RWPE2 (cell line): ENCODE data around the gene TBL1X.
"Not testable (repeated sequence)": the region's sequence is repeated elsewhere in the genome, so short reads cannot be mapped to it uniquely, and the experiment has no call there.

Source experiments
- ATAC-seq: fragments of 200-7000 bp; cut with Tn5 transposase; 3 replicates; pipeline ENCODE4 v1.9.1; 2021; ENCODE audit warnings: low read depth
- DNase-seq: peaks from one replicate; pipeline ENCODE4 v3.0.0-alpha.2; 2020; ENCODE audit warnings: low spot score
- H3K27ac ChIP-seq: fragments of 450-650 bp; 2 replicates; pipeline ENCODE4 v1.5.1; 2017; ENCODE audit warnings: mild to moderate bottlenecking; ENCODE audit not compliant: poor library complexity, severe bottlenecking
- H3K27me3 ChIP-seq: fragments of 250-450 bp; sonication (Bioruptor Pico); 2 replicates; pipeline ENCODE4 v1.5.1; 2021; ENCODE audit warnings: mild to moderate bottlenecking, moderate library complexity; ENCODE audit not compliant: insufficient read depth, poor library complexity, severe bottlenecking
- H3K36me3 ChIP-seq: fragments of 250-450 bp; sonication (Bioruptor Pico); 2 replicates; pipeline ENCODE4 v1.5.1; 2020; ENCODE audit warnings: low read depth, mild to moderate bottlenecking, moderate library complexity
- H3K4me1 ChIP-seq: fragments of 250-450 bp; sonication (Bioruptor Pico); 2 replicates; pipeline ENCODE4 v1.5.1; 2021; ENCODE audit warnings: mild to moderate bottlenecking, moderate library complexity; ENCODE audit not compliant: insufficient read depth, poor library complexity, severe bottlenecking
- H3K4me3 ChIP-seq: fragments of 250-450 bp; sonication (Bioruptor Pico); 2 replicates; pipeline ENCODE4 v1.5.1; 2021; ENCODE audit warnings: mild to moderate bottlenecking, moderate library complexity; ENCODE audit not compliant: severe bottlenecking
- H3K9me3 ChIP-seq: fragments of 250-450 bp; sonication (Bioruptor Pico); 2 replicates; pipeline ENCODE4 v1.5.1; 2021; ENCODE audit warnings: mild to moderate bottlenecking, moderate library complexity; ENCODE audit not compliant: severe bottlenecking
- CTCF ChIP-seq: fragments of 450-650 bp; IDR thresholded peaks from one replicate; pipeline ENCODE4 v1.5.1; 2017; ENCODE audit warnings: mild to moderate bottlenecking, moderate library complexity; ENCODE audit not compliant: poor library complexity, severe bottlenecking

TBL1X gene

GRCh38 chrX:9467146-9467545, 2.3 kb downstream of the TBL1X start:
- H3K27ac ChIP-seq, result no peak overlapping the region
- ATAC-seq (no peak), DNase-seq (no peak)
- peaks cover 10% of the 10 kb centered on the region for H3K4me1 ChIP-seq
- TF ChIP-seq CTCF, result no peak
- no peaks in the 10 kb centered on the region for H3K27me3 ChIP-seq
- H3K4me3 ChIP-seq, result no peak overlapping the region
- H3K36me3 ChIP-seq, result no peaks in the 10 kb centered on the region
- no peaks in the 10 kb centered on the region for H3K9me3 ChIP-seq

- Histone ChIP-seq H3K4me1 (peaks cover 5% of the 10 kb centered on the region), H3K36me3 (no peaks in the 10 kb centered on the region), H3K9me3 (no peaks in the 10 kb centered on the region), H3K27me3 (no peaks in the 10 kb centered on the region), H3K4me3 (no peak overlapping the region), H3K27ac (no peak overlapping the region)
- no peak for DNase-seq
- ATAC-seq, result no peak
- no peak for TF ChIP-seq CTCF
These were observed 2.9 kb downstream of the TBL1X start for GRCh38 chrX:9467751-9468150.

GRCh38 chrX:9471571-9471985, 6.7 kb downstream of the TBL1X start:
- DNase-seq (no peak), ATAC-seq (no peak)
- H3K9me3 ChIP-seq, result no peaks in the 10 kb centered on the region
- H3K36me3 ChIP-seq, result no peaks in the 10 kb centered on the region
- H3K27ac ChIP-seq, result no peak overlapping the region
- no peaks in the 10 kb centered on the region for H3K27me3 ChIP-seq
- H3K4me3 ChIP-seq, result no peak overlapping the region
- TF ChIP-seq CTCF, result no peak
- H3K4me1 ChIP-seq, result no peaks in the 10 kb centered on the region

GRCh38 chrX:9473708-9474107, 8.8 kb downstream of the TBL1X start:
- no peaks in the 10 kb centered on the region for H3K27me3 ChIP-seq
- DNase-seq, result no peak
- H3K27ac ChIP-seq, result no peak overlapping the region
- no peaks in the 10 kb centered on the region for H3K36me3 ChIP-seq
- no peak for ATAC-seq
- H3K4me3 ChIP-seq, result no peak overlapping the region
- TF ChIP-seq CTCF, result no peak
- no peaks in the 10 kb centered on the region for H3K4me1 ChIP-seq
- no peaks in the 10 kb centered on the region for H3K9me3 ChIP-seq

GRCh38 chrX:9475417-9475816, 10.6 kb downstream of the TBL1X start:
- H3K27me3 ChIP-seq, DNase-seq, H3K36me3 ChIP-seq, H3K4me3 ChIP-seq, H3K27ac ChIP-seq, H3K9me3 ChIP-seq, ATAC-seq, H3K4me1 ChIP-seq: not testable (repeated sequence)
